Panc1 (cell line): Measurements from ENCODE around the gene GPR176.

ENCODE experiments used
- CTCF ChIP-seq: fragments of 450-650 bp; IDR thresholded peaks from 2 replicates; pipeline ENCODE4 v1.5.1; 2017; ENCODE audit warnings: mild to moderate bottlenecking
- POLR2AphosphoS5 ChIP-seq: IDR thresholded peaks from 2 replicates; pipeline ENCODE4 v1.6.1; 2012; ENCODE audit warnings: mild to moderate bottlenecking, low read depth, low read length, moderate library complexity
- REST ChIP-seq, 2 experiments: IDR thresholded peaks; 2 replicates each; pipeline ENCODE4 v1.6.1; 2011 to 2012; ENCODE audit warnings: low read depth in 2 of 2, control low read depth in 1 of 2, low read length in 1 of 2, mild to moderate bottlenecking in 1 of 2, moderate library complexity in 1 of 2; ENCODE audit not compliant: insufficient read depth in 1 of 2
- TCF7L2 ChIP-seq: IDR thresholded peaks from 2 replicates; pipeline ENCODE4 v1.6.1; 2011; ENCODE audit warnings: mild to moderate bottlenecking, low read depth, low read length, inconsistent platforms

- TF ChIP-seq POLR2AphosphoS5 (no peak), CTCF (no peak), REST (IDR thresholded peaks at IDR 0.05; ENCODE audit: insufficient read depth in 1 of 2, low read depth in 2 of 2, low read length in 1 of 2) (no peak), TCF7L2 (no peak)
Observed at GRCh38 chr15:39896846-39897245, 23.2 kb downstream of the GPR176 start.
